HepG2 (cell line): Measurements from ENCODE around the gene ATP9A. TPM values are rescaled to one million over a fixed set of nuclear protein-coding genes. Genes with fewer than 3 reads are reported as not detected.
A peak's percentile ranks its signal among the peaks of the same experiment; 100 is the strongest.

Source experiments
- FOXJ3 ChIP-seq: sonication (generic); formaldehyde crosslinking; IDR thresholded peaks from 2 replicates; pipeline ENCODE4 v1.4.0; 2020; ENCODE audit warnings: missing genetic modification reagents, mild to moderate bottlenecking, borderline replicate concordance
- MAFF ChIP-seq: IDR thresholded peaks from 2 replicates; pipeline ENCODE4 v1.6.1; 2011; ENCODE audit warnings: low read depth, low read length, improper control_type of control experiment
- REXO4 ChIP-seq: sonication (generic); formaldehyde crosslinking; IDR thresholded peaks from 2 replicates; pipeline ENCODE4 v1.8.0; 2022; ENCODE audit warnings: missing genetic modification reagents, mild to moderate bottlenecking, borderline replicate concordance
- ZFP90 ChIP-seq: sonication (generic); formaldehyde crosslinking; IDR thresholded peaks from 2 replicates; pipeline ENCODE4 v1.8.0; 2022; ENCODE audit warnings: missing genetic modification reagents, mild to moderate bottlenecking, inconsistent platforms, borderline replicate concordance
- ZNF468 ChIP-seq: sonication (generic); formaldehyde crosslinking; IDR thresholded peaks from 2 replicates; pipeline ENCODE4 v1.8.0; 2022; ENCODE audit warnings: mild to moderate bottlenecking, moderate library complexity, missing genetic modification reagents
- ZNF652 ChIP-seq: IDR thresholded peaks from 2 replicates; pipeline ENCODE4 v1.6.1; 2016; ENCODE audit warnings: low read depth, borderline replicate concordance
- ZSCAN12 ChIP-seq: sonication (generic); formaldehyde crosslinking; IDR thresholded peaks from 2 replicates; pipeline ENCODE4 v1.9.0; 2021; ENCODE audit warnings: mild to moderate bottlenecking, missing genetic modification reagents
- polyA plus RNA-seq, 8 experiments: library from polyadenylated mRNA; depleted of rRNA in 3 of 8; stranded (reverse) in 7 of 8; unstranded in 1 of 8; fragments of >200 nt; fragmentation: Illumina TruSeq in 4 of 8; extraction: Trizol in 4 of 8; gene quantifications; 2 replicates each; pipeline versions ENCODE4 v1.2.1 to v1.2.3, GENCODE V29; 2011 to 2016; ENCODE audit warnings: low read depth in 4 of 8, missing spikeins in 1 of 8, mixed read lengths in 1 of 8; ENCODE audit not compliant: insufficient read depth in 1 of 8
- total RNA-seq, 5 experiments: library from RNA; depleted of rRNA; stranded (reverse); fragments of >200 nt; fragmentation: Illumina TruSeq; extraction: Trizol; gene quantifications; 2 replicates each; pipeline ENCODE4 v1.2.3, GENCODE V29; 2016; ENCODE audit warnings: low read depth in 1 of 5
- TF ChIP-seq, protein P1 (sequence below): sonication (generic); formaldehyde crosslinking; IDR thresholded peaks from 2 replicates; pipeline ENCODE4 v1.4.0; 2020; ENCODE audit warnings: missing genetic modification reagents
- TF ChIP-seq, protein P2 (sequence below): sonication (generic); formaldehyde crosslinking; IDR thresholded peaks from 2 replicates; pipeline ENCODE4 v1.5.0; 2020; ENCODE audit warnings: missing genetic modification reagents

The ATP9A gene
- total and polyA plus RNA-seq, 2 of the 13 experiments (the other 11 are each of a cell fraction or from before 2014, with no cell fraction given), result 11.8 to 18.5 TPM

DNA sequence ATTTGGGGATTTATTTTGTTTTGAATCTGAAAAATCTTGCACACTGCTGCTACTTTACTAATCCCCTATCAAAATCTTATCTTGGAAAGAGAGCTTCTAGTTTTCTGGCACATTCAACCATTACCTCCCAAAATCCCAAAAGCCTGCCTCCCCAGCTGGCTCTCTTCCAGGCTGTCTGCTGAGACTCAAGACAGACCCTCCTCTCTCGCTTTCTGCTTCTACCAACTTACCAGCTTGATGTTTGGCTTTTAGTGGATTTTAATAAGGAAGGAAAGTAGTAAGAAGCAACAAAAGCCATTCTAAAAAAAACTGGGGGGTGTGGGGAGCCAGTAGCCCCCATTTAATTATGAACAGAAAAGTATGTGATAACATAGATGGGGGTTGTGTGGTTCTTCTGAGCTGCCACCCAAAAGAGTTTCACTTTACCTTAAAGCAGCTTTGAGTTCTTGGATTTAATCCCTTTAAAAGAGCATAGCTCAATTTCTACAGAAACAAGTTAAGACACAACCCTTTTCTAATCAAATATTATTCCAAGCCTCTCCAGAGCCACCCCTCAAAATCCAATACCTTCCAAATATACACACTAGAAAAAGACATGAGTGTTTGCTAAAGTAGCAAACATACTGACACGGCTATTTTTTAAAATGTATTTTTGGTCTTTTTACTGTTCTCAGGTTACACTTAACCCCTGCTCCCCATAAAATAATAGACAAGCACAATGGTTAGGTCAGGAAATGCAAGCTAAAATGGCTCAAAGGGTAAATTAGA is 71.7 kb downstream of the ATP9A start (continued):
- TF ChIP-seq, protein P1, sequence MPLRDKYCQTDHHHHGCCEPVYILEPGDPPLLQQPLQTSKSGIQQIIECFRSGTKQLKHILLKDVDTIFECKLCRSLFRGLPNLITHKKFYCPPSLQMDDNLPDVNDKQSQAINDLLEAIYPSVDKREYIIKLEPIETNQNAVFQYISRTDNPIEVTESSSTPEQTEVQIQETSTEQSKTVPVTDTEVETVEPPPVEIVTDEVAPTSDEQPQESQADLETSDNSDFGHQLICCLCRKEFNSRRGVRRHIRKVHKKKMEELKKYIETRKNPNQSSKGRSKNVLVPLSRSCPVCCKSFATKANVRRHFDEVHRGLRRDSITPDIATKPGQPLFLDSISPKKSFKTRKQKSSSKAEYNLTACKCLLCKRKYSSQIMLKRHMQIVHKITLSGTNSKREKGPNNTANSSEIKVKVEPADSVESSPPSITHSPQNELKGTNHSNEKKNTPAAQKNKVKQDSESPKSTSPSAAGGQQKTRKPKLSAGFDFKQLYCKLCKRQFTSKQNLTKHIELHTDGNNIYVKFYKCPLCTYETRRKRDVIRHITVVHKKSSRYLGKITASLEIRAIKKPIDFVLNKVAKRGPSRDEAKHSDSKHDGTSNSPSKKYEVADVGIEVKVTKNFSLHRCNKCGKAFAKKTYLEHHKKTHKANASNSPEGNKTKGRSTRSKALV (CRISPR knock-in tag), result 0 out of 2 replicates have a peak, but pooled peaks have one; percentile 42
- TF ChIP-seq MAFF (0 out of 2 replicates have a peak, but pooled peaks have one; percentile 2), ZNF468 (CRISPR knock-in tag) (no peak), ZNF652 (CRISPR knock-in tag) (peak; percentile 55; the same call in 1 of the 2 replicates), ZSCAN12 (CRISPR knock-in tag) (0 out of 2 replicates have a peak, but pooled peaks have one; percentile 20), REXO4 (CRISPR knock-in tag) (no peak), FOXJ3 (CRISPR knock-in tag) (peak; percentile 27; the same call in 1 of the 2 replicates), ZFP90 (0 out of 2 replicates have a peak, but pooled peaks have one; percentile 42)
- TF ChIP-seq, protein P2, sequence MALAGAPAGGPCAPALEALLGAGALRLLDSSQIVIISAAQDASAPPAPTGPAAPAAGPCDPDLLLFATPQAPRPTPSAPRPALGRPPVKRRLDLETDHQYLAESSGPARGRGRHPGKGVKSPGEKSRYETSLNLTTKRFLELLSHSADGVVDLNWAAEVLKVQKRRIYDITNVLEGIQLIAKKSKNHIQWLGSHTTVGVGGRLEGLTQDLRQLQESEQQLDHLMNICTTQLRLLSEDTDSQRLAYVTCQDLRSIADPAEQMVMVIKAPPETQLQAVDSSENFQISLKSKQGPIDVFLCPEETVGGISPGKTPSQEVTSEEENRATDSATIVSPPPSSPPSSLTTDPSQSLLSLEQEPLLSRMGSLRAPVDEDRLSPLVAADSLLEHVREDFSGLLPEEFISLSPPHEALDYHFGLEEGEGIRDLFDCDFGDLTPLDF (CRISPR knock-in tag), result 0 out of 2 replicates have a peak, but pooled peaks have one; percentile 37
